Metanephros (tissue), 1 donor: Measurements from ENCODE around the gene ESYT3. TPM values are rescaled to one million over a fixed set of nuclear protein-coding genes. Genes with fewer than 3 reads are reported as not detected.

Experiments
- total RNA-seq: library from RNA; depleted of rRNA; stranded (reverse); fragments of >200 nt; gene quantifications from one replicate; pipeline ENCODE4 v1.2.3, GENCODE V29; 2014

ESYT3 gene
- total RNA-seq, result 3.4 TPM

GRCh38 chr3:138434276-138434874 is at the start of gene ESYT3:
Gene ESYT3 (plus strand): TSS chr3:138434616. CDS start chr3:138434799, 183 bp downstream.

Other genes with a start within 250 kb of the ESYT3 start
- 61.8 TPM for gene ARMC8, start 247.3 kb upstream of the ESYT3 start, total RNA-seq
- gene NME9, start 104.8 kb upstream of the ESYT3 start, total RNA-seq, result 1.6 TPM
- gene MRAS, start 86.0 kb upstream of the ESYT3 start, total RNA-seq, result 31.3 TPM
- 37.4 TPM for gene CEP70, start 159.6 kb downstream of the ESYT3 start, total RNA-seq
- gene FAIM, start 174.2 kb downstream of the ESYT3 start, total RNA-seq, result 9.9 TPM